ENCODE results near the gene ENGASE.

Gene ENGASE

DNA sequence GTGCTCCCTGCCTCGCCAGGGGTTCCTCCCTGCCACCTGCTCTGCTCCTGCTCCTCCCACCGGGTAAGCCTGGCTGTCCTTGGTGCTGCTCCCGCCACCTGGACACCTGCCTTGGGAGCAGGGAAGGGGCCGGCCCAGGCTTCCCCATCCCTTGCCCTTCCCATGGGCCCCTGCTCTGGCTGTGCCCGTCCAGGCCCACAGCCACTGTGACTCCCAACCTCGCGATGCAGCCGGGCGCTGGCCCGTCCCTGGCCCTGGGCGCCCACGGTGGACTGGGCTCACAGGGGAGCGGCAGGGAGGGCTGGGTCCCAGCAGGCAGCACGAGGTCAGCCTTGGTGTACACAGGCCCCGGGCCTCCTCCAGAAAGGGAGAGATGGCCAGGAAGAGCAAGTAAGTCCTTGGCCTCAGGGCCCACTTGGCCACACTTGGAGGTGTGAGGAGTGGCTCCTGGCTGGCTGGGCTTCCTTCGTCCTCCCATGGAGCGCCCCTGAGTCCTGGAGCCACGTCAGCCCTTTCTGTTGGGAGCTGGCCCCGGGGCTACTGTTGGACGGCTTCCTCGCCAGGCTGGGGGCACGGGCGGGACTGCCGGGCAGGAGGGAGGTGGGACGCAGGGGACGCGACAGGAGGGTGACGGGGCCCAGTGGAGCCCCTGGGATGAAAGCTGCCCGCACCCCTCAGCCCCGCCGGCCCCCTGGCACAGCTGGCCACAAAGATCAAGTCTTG, 15.3 kb downstream of the ENGASE start:
- Histone ChIP-seq H3K9ac (no peak overlapping the region; a peak in 1 of 22 replicates), H3K4me2 (peak overlapping the region in 3 of 11 experiments; percentile 18 to 74 (median 69); a peak in 2 of 22 replicates), H4K20me1 (peaks cover 23 to 93% (median 48%) of the 10 kb centered on the region in 11 experiments; a peak in 20 of 22 replicates), H3K4me1 (peaks cover 0 to 47% (median 38%) of the 10 kb centered on the region in 10 experiments; a peak in 16 of 20 replicates), H3K36me3 (peaks cover 9 to 29% (median 25%) of the 10 kb centered on the region in 11 experiments; a peak in 20 of 22 replicates), H3K9me3 (replicated peaks in 1 of 11) (no peaks in the 10 kb centered on the region), H3K27ac (no peak overlapping the region), H3K4me3 (no peak overlapping the region), H3K27me3 (peaks cover 10 to 24% (median 22%) of the 10 kb centered on the region in 11 experiments; a peak in 18 of 22 replicates)
- no peak for TF ChIP-seq Cebpa-rat (IDR thresholded peaks at IDR 0.05)

DNA sequence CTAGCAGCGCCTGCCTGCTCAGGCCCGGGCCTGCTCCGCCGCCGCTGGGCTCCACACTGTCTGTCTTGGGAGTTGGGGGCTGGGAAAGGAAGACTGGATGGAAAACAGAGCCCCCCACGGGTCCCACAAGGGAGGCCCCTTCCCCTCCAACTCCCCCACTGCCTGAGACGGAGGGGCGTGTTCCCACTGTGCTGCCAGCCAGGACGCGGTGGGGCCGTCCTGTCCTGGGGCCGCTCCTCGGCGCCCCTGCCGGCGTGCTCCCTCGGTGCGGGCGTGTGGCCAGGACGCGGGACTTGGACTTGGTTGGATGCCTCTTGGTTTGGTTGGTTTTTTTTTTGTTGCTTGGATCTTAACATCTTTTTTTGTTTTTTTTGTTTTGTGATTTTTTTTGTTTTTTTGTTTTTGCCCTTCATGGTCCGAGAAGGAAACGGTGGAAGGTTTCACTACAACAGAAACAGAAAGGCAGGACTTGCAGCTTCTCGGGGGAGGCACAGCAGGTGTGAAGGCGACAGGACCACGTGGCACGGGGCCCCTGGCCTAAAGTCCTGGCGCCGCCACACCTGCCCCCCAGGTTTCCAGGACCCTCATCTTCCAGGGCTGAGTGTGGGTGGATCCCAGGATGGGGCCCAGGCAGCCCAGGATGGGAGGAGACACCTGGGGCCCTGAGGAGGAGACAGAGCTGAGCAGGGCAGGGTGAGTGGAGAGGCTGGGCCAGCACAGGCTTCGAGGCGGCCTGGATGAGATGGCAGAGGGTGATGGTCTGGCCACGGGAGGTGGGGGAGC, 16.0 kb downstream of the ENGASE start:
- Histone ChIP-seq H3K9me3 (replicated peaks in 1 of 11) (no peaks in the 10 kb centered on the region), H3K4me2 (peak overlapping the region in 3 of 11 experiments; percentile 18 to 74 (median 69); a peak in 3 of 22 replicates), H3K4me1 (peaks cover 0 to 55% (median 46%) of the 10 kb centered on the region in 10 experiments; a peak in 16 of 20 replicates), H3K9ac (peak overlapping the region in 1 of 11 experiments; percentile 18; a peak in 4 of 22 replicates), H3K4me3 (no peak overlapping the region), H3K27me3 (peaks cover 18 to 32% (median 29%) of the 10 kb centered on the region in 11 experiments; a peak in 20 of 22 replicates), H4K20me1 (peaks cover 23 to 93% (median 52%) of the 10 kb centered on the region in 11 experiments; a peak in 20 of 22 replicates), H3K27ac (no peak overlapping the region), H3K36me3 (peaks cover 9 to 22% (median 18%) of the 10 kb centered on the region in 11 experiments; a peak in 20 of 22 replicates)
- no peak for TF ChIP-seq Cebpa-rat (IDR thresholded peaks at IDR 0.05)

DNA sequence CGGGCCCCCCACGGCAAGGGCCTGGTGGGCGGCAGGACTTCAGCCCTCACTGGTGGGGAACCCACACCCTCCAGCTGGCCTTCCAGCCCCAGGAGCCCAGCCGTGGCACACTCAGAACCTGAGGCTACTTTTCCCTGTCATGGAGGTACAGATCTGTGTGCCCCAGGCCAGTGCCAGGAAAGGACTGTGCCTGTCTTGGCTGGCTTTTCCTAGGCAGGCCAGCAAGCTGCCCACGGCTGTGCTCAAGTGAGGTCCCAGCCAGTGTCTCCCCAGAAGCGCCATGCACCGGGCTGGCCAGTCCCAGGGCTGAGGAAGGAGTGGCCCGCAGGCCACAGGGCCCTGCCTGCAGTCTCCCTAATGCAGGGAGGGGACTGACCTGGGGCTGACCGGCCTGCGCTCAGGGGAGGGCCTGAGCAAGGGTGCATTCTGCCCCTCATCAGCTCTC, 16.6 kb downstream of the ENGASE start:
- Histone ChIP-seq H3K9ac (peak overlapping the region in 1 of 11 experiments; percentile 18; a peak in 3 of 22 replicates), H3K4me1 (peaks cover 0 to 60% (median 51%) of the 10 kb centered on the region in 10 experiments; a peak in 16 of 20 replicates), H3K4me2 (peak overlapping the region in 5 of 11 experiments; percentile 18 to 74 (median 63); a peak in 7 of 22 replicates), H3K36me3 (peaks cover 9 to 16% (median 12%) of the 10 kb centered on the region in 11 experiments; a peak in 18 of 22 replicates), H3K27me3 (peaks cover 24 to 38% (median 36%) of the 10 kb centered on the region in 11 experiments; a peak in 20 of 22 replicates), H3K9me3 (replicated peaks in 1 of 11) (no peaks in the 10 kb centered on the region), H4K20me1 (peaks cover 23 to 92% (median 51%) of the 10 kb centered on the region in 11 experiments; a peak in 20 of 22 replicates), H3K4me3 (no peak overlapping the region), H3K27ac (no peak overlapping the region)
- TF ChIP-seq Cebpa-rat (IDR thresholded peaks at IDR 0.05): no peak

DNA sequence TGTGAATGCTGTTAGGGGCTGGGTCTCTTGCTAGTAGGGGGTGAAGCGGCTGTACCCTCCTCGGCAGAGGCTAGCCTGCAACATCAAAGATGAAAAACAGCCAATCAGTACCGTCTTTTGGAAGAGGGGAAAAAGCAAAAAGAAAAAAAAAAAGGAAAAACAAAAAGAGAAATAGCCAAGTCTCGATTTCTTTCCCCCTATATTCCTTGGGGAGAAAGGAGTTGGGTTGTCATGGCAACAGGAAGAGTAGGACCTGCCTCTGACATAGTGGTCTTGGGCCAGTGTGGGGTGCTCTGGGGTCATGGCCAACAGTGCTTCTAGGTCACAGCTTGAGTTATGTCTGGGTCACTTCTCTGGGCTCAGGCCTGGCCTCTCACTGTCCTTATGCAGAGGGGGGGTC, 17.9 kb downstream of the ENGASE start:
- Histone ChIP-seq H3K4me2 (peak overlapping the region in 9 of 11 experiments; percentile 26 to 74 (median 61); a peak in 17 of 22 replicates), H3K4me3 (no peak overlapping the region), H3K9me3 (replicated peaks in 1 of 11) (no peaks in the 10 kb centered on the region), H3K4me1 (peaks cover 0 to 60% (median 51%) of the 10 kb centered on the region in 10 experiments; a peak in 16 of 20 replicates), H4K20me1 (peaks cover 14 to 79% (median 41%) of the 10 kb centered on the region in 11 experiments; a peak in 20 of 22 replicates), H3K27ac (no peak overlapping the region), H3K36me3 (peaks cover 0 to 7% (median 0%) of the 10 kb centered on the region in 11 experiments; a peak in 4 of 22 replicates), H3K9ac (peak overlapping the region in 3 of 11 experiments; percentile 19 to 34 (median 31); a peak in 4 of 22 replicates), H3K27me3 (peaks cover 34 to 50% (median 47%) of the 10 kb centered on the region in 11 experiments)
- TF ChIP-seq Cebpa-rat (IDR thresholded peaks at IDR 0.05): no peak

GRCh38 chr17:79093270-79093669, 18.6 kb downstream of the ENGASE start:
- Histone ChIP-seq H3K27me3 (peaks cover 41 to 57% (median 54%) of the 10 kb centered on the region in 11 experiments), H3K9ac (peak overlapping the region in 1 of 11 experiments; percentile 19; a peak in 2 of 22 replicates), H3K27ac (no peak overlapping the region), H3K4me1 (peaks cover 0 to 61% (median 52%) of the 10 kb centered on the region in 10 experiments; a peak in 16 of 20 replicates), H3K4me3 (no peak overlapping the region), H4K20me1 (peaks cover 7 to 75% (median 36%) of the 10 kb centered on the region in 11 experiments; a peak in 20 of 22 replicates), H3K36me3 (peaks cover 0 to 4% (median 0%) of the 10 kb centered on the region in 11 experiments; a peak in 4 of 22 replicates), H3K4me2 (peak overlapping the region in 9 of 11 experiments; percentile 26 to 74 (median 61); a peak in 17 of 22 replicates), H3K9me3 (replicated peaks in 1 of 11) (no peaks in the 10 kb centered on the region)
- TF ChIP-seq Cebpa-rat (IDR thresholded peaks at IDR 0.05): no peak

GRCh38 chr17:79094261-79094660, 19.6 kb downstream of the ENGASE start:
- Histone ChIP-seq H3K27me3 (peaks cover 51 to 67% (median 63%) of the 10 kb centered on the region in 11 experiments), H3K9me3 (replicated peaks in 1 of 11) (no peaks in the 10 kb centered on the region), H3K9ac (no peak overlapping the region), H3K4me1 (peaks cover 0 to 61% (median 52%) of the 10 kb centered on the region in 10 experiments; a peak in 16 of 20 replicates), H3K27ac (no peak overlapping the region), H3K4me2 (peak overlapping the region in 8 of 11 experiments; percentile 19 to 74 (median 65); a peak in 12 of 22 replicates), H3K36me3 (no peaks in the 10 kb centered on the region; a peak in 1 of 22 replicates), H3K4me3 (no peak overlapping the region), H4K20me1 (peaks cover 0 to 75% (median 27%) of the 10 kb centered on the region in 11 experiments; a peak in 15 of 22 replicates)
- TF ChIP-seq Cebpa-rat (IDR thresholded peaks at IDR 0.05): no peak

- Histone ChIP-seq H3K27me3 (peaks cover 51 to 77% (median 68%) of the 10 kb centered on the region in 11 experiments), H3K9me3 (replicated peaks in 1 of 11) (no peaks in the 10 kb centered on the region), H3K4me2 (peak overlapping the region in 8 of 11 experiments; percentile 33 to 71 (median 54); a peak in 15 of 22 replicates), H3K4me3 (no peak overlapping the region), H3K9ac (0 out of 22 replicates have a peak overlapping the region, but pooled peaks of 1 of the 11 experiments have one; percentile 9), H4K20me1 (peaks cover 0 to 71% (median 19%) of the 10 kb centered on the region in 11 experiments; a peak in 14 of 22 replicates), H3K36me3 (no peaks in the 10 kb centered on the region), H3K27ac (no peak overlapping the region), H3K4me1 (peaks cover 0 to 61% (median 52%) of the 10 kb centered on the region in 10 experiments; a peak in 16 of 20 replicates)
- TF ChIP-seq Cebpa-rat (IDR thresholded peaks at IDR 0.05): no peak
Measured at GRCh38 chr17:79095345-79096055, 20.9 kb downstream of the ENGASE start.

Measured in BLaER1 treated with 17β-estradiol and CSF1 and Interleukin-3, amounts not matched to agents 10 nM and 100 nM (cell line).